ENCODE measurements around the gene AGMAT. TPM values are rescaled to one million over a fixed set of nuclear protein-coding genes. Genes with fewer than 3 reads are reported as not detected.

Gene AGMAT
- total and polyA plus RNA-seq, 2 of the 13 experiments (the other 11 are each of a cell fraction or from before 2014, with no cell fraction given): 59.1 to 174 TPM

- TF ChIP-seq DR1 (CRISPR knock-in tag; IDR thresholded peaks at IDR 0.05) (peak; percentile 55; the same call in 1 of the 2 replicates), ZNF296 (CRISPR knock-in tag; conservative IDR thresholded peaks at IDR 0.05) (no peak), GTF2F1 (IDR thresholded peaks at IDR 0.05; ENCODE audit: low read length) (no peak), RARG (CRISPR knock-in tag; IDR thresholded peaks at IDR 0.05; ENCODE audit: low read depth) (no peak), GATA4 (IDR thresholded peaks at IDR 0.05; ENCODE audit: borderline replicate concordance, low read depth) (peak; percentile 71; the same call in 1 of the 2 replicates), HNF1B (CRISPR knock-in tag; IDR thresholded peaks at IDR 0.05) (peak; percentile 64), FOXM1 (CRISPR knock-in tag; IDR thresholded peaks at IDR 0.05) (peak; percentile 18; the same call in 1 of the 2 replicates), ZNF205 (CRISPR knock-in tag; IDR thresholded peaks at IDR 0.05) (peak; percentile 73; the same call in 1 of the 2 replicates), GLI4 (CRISPR knock-in tag; IDR thresholded peaks at IDR 0.05; ENCODE audit: borderline replicate concordance) (no peak), CHD2 (IDR thresholded peaks at IDR 0.05; ENCODE audit: low read depth, low read length) (no peak), ZNF33B (CRISPR knock-in tag; IDR thresholded peaks at IDR 0.05) (no peak), BATF2 (CRISPR knock-in tag; IDR thresholded peaks at IDR 0.05) (no peak), ZNF792 (CRISPR knock-in tag; IDR thresholded peaks at IDR 0.05) (peak; percentile 76), NCOR1 (IDR thresholded peaks at IDR 0.05; ENCODE audit: borderline replicate concordance, low read length) (peak; percentile 91), LBX2 (CRISPR knock-in tag; IDR thresholded peaks at IDR 0.05; ENCODE audit: borderline replicate concordance) (peak; percentile 55; the same call in 1 of the 2 replicates), ARID5B (CRISPR knock-in tag; IDR thresholded peaks at IDR 0.05) (peak; percentile 90), MAFK (conservative IDR thresholded peaks at IDR 0.05 in 1 of 2, IDR thresholded peaks at IDR 0.05 in 1 of 2; ENCODE audit: low read length in 2 of 2) (no peak), CBX5 (CRISPR knock-in tag; IDR thresholded peaks at IDR 0.05; ENCODE audit: borderline replicate concordance) (peak; percentile 87; the same call in 1 of the 2 replicates)
Observed at GRCh38 chr1:15584489-15585363, at the start of gene AGMAT (continued).
